22Rv1 (cell line): Measurements from ENCODE around the gene NSMCE3.
A peak's percentile ranks its signal among the peaks of the same experiment; 100 is the strongest.

Source experiments
- H3K27ac ChIP-seq: fragments of 450-650 bp; 2 replicates; pipeline ENCODE4 v1.5.1; 2017
- ZFX ChIP-seq: fragments of 450-650 bp; IDR thresholded peaks from 2 replicates; pipeline ENCODE4 v1.6.1; 2017; ENCODE audit warnings: antibody characterized with exemption, borderline replicate concordance
- TF ChIP-seq, protein P1 (sequence below): fragments of 450-650 bp; IDR thresholded peaks from 2 replicates; pipeline ENCODE4 v1.5.1; 2017; ENCODE audit warnings: mild to moderate bottlenecking

NSMCE3 gene

GRCh38 chr15:29270976-29271375, 1.4 kb upstream of the NSMCE3 start:
- H3K27ac ChIP-seq = no peak overlapping the region
- TF ChIP-seq ZFX = no peak
- TF ChIP-seq, protein P1, sequence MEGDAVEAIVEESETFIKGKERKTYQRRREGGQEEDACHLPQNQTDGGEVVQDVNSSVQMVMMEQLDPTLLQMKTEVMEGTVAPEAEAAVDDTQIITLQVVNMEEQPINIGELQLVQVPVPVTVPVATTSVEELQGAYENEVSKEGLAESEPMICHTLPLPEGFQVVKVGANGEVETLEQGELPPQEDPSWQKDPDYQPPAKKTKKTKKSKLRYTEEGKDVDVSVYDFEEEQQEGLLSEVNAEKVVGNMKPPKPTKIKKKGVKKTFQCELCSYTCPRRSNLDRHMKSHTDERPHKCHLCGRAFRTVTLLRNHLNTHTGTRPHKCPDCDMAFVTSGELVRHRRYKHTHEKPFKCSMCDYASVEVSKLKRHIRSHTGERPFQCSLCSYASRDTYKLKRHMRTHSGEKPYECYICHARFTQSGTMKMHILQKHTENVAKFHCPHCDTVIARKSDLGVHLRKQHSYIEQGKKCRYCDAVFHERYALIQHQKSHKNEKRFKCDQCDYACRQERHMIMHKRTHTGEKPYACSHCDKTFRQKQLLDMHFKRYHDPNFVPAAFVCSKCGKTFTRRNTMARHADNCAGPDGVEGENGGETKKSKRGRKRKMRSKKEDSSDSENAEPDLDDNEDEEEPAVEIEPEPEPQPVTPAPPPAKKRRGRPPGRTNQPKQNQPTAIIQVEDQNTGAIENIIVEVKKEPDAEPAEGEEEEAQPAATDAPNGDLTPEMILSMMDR = no peak

- peak overlapping the region; percentile 66 for H3K27ac ChIP-seq
- TF ChIP-seq, protein P1 = no peak
- TF ChIP-seq ZFX = no peak
Measured at GRCh38 chr15:29270169-29270955, 740 bp upstream of the NSMCE3 start.

DNA sequence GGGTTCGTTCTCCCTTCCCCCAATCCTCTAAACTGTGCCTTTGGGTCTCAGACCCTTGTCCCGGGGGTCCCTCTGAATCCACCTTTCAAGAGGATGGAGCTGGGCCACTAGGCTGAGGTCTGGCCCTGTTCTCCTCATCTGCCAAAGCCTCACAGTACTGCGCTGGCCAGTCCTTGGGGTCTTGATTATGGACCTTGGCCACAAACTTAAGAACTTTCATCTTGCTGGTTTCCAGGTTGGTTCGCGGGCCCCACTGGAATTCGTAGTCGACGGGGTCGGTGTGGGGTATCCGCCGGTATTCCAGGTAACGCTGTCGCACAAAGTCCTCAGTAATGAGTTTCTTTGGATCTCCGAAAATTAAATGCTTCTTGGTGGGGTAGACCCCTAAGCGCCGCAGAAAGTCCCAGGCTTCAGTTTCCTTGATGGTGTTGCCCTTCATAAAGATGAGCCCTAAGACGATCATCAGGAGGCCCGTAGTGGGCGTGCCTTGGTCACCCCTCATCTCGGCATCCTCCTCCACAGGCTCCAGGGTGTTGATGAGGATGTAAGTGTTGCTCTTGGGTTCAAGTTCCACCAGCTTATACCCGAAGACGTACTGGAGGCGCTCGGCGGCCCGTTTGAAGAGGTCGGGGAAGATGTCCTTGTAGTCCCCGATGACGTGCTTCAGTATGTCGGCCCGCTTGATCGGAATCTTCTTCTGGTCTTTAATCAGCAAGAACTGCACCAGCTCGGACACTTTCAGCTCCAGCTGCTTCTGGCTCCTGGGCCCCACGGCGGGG, 727 bp downstream of the NSMCE3 start:
- H3K27ac ChIP-seq = peak overlapping the region; percentile 66
- no peak for TF ChIP-seq ZFX
- TF ChIP-seq, protein P1 = no peak

GRCh38 chr15:29266052-29266582, 3.5 kb downstream of the NSMCE3 start:
- TF ChIP-seq ZFX = no peak
- TF ChIP-seq, protein P1 = no peak
- H3K27ac ChIP-seq = no peak overlapping the region

- TF ChIP-seq, protein P1 = no peak
- H3K27ac ChIP-seq = no peak overlapping the region
Measured at GRCh38 chr15:29263289-29263688, 6.3 kb downstream of the NSMCE3 start.

DNA sequence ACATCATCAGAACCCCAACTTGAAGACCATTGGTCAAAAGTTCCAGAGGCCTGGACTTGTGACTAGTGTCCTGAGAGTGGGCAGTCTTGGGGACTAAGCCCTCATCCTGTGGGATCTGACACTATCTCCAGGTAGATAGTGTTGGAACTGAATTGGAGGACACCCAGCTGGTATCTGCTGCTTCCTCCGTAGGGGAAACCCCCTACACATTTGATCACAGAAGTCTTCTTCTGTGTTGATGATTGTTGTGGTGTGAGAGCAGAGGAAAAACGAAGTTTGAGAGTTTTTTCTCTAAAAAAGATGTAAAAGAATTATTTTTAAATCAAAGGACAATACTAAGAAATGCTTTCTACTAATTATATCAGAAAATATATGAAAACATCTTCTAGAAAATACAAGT, 6.9 kb downstream of the NSMCE3 start:
- TF ChIP-seq ZFX = no peak
- TF ChIP-seq, protein P1 = no peak
- H3K27ac ChIP-seq = no peak overlapping the region

- TF ChIP-seq, protein P1 = no peak
- no peak for TF ChIP-seq ZFX
- no peak overlapping the region for H3K27ac ChIP-seq
Measured at GRCh38 chr15:29260896-29261295, 8.7 kb downstream of the NSMCE3 start.
